Stimulated activated CD4-positive, alpha-beta T cell treated with anti-CD3 and anti-CD28 coated beads, TNF-alpha, amount 100 ng/mL, for 48 hours (primary cell): ENCODE data around the gene GPX7.

Source experiments
- DNase-seq, 3 donors: peaks; one replicate each; pipeline ENCODE4 v3.0.0-alpha.2; 2020; ENCODE audit warnings: low read depth in 3 of 3

GPX7 gene

DNA sequence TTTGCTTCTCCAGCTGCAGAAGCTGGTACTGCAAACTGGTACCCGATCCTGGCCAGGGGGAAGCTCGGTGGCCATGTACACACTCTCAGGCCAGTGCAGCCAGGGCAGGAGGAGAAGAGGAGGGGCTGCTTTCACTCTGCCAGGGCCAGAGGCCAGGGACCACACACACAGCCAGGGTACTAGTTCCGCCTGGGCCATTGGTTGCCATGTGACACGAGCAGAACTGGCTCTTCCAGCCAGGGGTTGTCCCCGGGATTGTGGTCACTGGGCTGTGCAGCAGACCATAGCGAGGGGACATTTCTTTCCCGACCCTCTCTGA is 27.1 kb downstream of the GPX7 start:
- DNase-seq, result no peak

DNA sequence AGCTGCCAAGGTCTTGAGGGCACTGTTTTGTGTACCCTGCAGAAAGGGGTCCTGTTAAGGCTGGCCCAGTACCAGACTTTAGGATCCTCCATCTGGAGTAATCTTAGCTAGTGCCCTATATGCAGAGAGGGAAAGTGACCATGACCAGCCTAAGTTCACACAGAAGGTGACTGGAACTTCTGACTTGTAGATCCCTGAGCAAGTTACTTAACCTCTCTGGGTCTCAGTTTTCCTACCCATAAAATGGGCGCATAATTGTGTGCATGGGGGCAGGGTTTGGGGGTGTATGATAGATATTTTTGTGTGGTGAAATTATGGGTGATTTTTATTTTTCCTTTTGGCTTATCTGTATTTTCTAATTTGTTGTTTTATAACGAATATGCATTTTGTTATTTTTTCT is 27.5 kb downstream of the GPX7 start:
- DNase-seq, result no peak

DNA sequence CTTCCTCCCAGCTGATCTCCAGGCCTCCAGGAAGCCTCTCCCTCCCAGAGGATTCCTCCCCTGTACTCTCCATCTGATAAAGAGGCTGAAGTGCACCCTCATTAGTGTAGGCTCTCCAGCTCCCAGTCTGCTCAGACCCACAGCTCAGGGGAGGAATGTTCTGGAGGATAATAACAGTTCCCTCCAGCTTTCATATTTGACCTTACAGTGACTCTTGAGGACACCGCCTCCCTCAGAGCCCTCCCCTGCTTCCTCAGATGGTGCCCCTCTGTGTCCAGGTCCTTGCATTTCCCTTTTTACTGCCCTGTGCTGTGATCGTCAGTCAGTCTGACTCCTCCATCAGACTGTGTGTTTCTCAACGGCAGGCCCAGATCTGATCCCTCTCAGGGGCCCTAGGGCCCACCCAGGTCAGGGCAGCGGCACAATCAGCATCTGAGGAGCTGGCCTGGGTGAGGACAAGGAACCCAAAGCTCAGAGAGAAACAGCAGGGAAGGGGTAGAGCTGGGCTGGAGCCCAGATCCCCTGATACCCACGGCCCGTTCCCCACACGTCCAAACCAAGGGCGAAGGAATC is 29.7 kb downstream of the GPX7 start:
- no peak for DNase-seq

- DNase-seq, result peak in 1 of 3 donors; percentile 22
Measured at GRCh38 chr1:52632732-52633290, 30.6 kb downstream of the GPX7 start, which contains the start of gene SHISAL2A. Gene SHISAL2A (plus strand): TSS chr1:52633168. CDS start chr1:52633494, 326 bp downstream.

- peak in 1 of 3 donors; percentile 5 for DNase-seq
Measured at GRCh38 chr1:52633291-52633754, 31.2 kb downstream of the GPX7 start.

DNA sequence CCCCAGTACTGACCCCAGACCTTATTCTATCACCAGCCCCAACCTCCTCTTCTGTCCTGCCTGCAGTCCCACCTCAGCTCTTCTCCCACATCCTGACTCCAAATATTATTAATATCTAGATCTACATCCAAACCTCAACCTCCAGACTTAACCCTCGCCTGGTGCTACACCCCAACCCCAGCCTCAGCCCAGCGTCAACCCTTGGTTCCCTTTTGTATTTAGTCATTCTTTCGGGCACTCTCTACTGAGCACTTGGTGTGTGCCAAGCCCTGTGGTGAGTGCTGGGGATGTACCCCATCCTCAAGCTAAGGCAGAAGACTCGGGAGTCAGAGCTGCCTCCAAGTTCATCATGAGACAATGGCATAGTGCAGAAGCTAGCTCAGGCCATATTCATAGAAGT is 31.9 kb downstream of the GPX7 start:
- peak in 1 of 3 donors; percentile 6 for DNase-seq

DNA sequence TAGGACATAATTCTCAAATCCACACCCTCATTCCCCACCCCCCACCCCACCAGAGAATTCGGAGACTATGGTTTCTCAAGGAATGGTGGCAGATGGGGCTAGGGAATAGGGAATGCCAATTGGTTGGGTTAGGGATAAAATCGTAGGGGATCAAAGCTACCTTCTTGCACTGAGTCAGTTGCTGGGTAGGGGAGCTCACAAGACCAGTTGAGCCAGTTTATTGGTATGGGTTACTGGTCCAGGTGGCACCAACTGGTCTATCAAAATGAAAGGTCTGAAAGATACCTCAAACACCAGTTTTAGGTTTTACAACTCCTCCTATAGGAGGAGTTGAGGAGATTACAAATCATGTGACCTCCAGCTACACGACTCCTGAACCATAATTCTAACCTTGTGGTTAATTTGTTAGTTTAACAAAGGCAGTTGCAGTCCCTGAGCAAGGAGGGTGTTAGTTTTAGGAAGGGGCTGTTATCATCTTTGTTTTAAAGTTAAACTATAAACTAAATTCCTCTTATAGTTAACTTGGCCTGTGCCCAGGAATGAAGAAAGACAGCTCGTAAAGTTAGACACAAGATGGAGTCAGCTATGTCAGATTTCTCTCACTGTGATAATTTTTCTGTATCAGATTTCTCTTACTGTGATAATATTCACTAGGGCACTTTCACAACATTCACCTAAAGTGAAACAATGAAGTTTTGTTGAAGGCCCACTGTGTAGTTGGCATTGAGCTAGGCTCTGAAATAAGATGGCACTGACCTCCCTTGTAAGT is 33.3 kb downstream of the GPX7 start:
- DNase-seq, result no peak

- peak in 1 of 3 donors; percentile 37 for DNase-seq
Measured at GRCh38 chr1:52636721-52637695, 34.8 kb downstream of the GPX7 start.

GRCh38 chr1:52637946-52638345 is 35.8 kb downstream of the GPX7 start:
- DNase-seq, result no peak

GRCh38 chr1:52640697-52641096 is 38.5 kb downstream of the GPX7 start:
- DNase-seq, result no peak

GRCh38 chr1:52641307-52641706 is 39.1 kb downstream of the GPX7 start:
- no peak for DNase-seq

DNA sequence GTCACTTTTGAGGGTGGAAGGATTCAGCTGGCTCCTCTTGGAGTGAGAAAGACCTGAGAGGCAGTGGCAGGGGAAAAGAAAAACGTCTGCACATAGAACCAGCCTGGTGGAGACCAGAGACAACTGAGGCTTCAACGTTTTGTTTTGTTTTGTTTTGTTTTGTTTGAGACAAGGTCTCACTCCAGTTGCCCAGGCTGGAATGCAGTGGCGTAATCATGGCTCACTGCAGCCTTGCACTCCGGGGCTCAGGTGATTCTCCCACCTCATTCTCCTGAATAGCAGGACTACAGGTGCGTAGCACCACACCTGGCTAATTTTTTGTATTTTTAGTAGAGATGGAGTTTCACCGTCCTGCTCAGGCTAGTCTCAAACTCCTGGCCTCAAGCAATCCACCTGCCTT is 43.1 kb downstream of the GPX7 start:
- DNase-seq, result no peak

DNA sequence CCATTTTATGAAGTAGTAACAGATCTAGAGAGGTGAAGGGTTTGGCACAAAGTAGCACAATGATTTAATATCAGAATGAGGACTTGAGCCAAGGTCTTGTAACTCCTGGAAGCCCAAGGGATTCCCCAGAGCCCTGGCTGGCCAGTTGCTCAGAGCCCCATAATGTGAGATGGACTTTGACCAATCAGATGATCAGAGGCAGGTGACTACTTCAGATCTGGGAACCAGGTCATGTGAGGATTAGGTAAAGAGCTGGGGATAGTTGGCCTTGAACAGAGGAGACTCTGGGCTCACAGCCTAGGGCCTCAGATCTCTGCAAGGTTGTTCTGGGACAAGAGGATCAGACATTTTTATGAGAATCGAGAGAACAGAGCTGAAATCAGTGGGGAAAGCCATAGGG is 49.7 kb downstream of the GPX7 start:
- no peak for DNase-seq

GRCh38 chr1:52653207-52653849 is 51.2 kb downstream of the GPX7 start:
- no peak for DNase-seq

GRCh38 chr1:52654063-52654462 is 51.9 kb downstream of the GPX7 start:
- DNase-seq, result no peak

GRCh38 chr1:52657702-52658101 is 55.5 kb downstream of the GPX7 start:
- DNase-seq, result no peak
